ENCODE data around the gene HAPSTR1.
"Not testable (repeated sequence)": the region's sequence is repeated elsewhere in the genome, so short reads cannot be mapped to it uniquely, and the experiment has no call there.

Gene HAPSTR1, protein sequence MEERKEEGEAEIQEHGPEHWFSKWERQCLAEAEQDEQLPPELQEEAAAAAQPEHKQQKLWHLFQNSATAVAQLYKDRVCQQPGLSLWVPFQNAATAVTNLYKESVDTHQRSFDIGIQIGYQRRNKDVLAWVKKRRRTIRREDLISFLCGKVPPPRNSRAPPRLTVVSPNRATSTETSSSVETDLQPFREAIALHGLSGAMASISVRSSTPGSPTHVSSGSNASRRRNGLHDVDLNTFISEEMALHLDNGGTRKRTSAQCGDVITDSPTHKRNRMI

DNA sequence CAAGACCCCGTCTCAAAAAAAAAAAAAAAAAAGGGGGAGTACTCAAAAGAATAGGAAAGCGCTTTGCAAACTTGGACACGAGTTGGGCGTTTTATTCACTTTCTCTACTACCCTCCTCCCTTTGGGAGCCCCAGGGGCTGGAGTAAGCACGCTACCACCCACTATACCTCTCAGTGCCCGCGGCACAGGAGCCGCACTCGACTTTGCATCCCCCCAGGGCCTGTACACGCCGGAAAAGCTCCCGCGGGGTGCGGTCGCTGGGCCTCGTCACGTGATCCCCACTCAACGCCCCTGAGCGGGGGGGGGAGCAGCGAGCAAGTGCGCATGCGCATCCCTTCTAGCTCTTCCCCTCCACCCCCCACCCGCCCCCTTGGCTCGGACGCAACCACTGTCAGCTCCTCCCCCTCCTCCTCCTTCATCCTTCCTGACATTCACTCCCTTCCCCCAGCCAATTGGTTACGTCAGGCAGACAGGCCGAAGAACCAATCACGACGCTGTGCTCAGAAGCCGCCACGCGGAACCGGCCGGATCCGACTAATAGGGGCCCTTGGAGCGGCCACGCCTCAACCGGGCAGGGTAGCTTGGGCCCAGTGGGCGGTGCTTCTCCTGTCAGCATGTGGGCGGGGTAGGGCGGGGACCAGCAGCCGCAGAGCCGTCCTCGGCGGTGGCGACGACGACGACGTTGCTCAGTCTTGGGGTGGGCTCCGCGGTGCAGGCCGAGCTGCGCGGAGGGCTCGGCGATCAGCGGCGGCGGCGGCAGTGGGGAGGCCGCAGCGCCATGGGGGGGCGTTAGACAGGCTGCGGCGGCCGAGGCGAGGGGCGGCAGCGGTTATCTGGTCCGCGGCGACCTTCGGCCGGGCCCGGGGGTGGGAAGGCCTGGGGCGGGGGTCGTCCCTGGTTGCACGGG lies at the start of gene HAPSTR1:
Gene HAPSTR1 (plus strand): TSS at position 685 of the 907 bp plus-strand sequence. CDS start 401 bp downstream, outside the sequence.
- peak; percentile 100 for DNase-seq

DNA sequence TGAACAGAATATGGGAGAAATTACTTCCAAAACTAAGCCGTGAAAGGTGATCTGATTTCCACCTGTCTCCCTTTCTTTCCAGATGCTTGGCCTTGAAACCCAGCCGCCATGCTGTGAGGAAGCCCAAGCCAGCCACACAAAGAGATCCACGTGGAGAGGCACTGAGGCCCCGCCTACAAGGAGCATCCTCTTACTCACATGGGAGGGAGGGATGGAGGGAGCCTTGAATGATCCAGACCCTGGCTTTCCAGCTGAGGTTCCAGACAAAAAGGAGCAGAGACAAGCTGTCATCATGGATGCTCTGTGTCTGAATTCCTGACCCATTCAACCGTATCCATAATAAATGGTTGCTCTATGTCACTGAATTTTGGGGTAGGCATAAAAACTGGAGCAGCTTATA lies 48.9 kb upstream of the HAPSTR1 start:
- DNase-seq: no peak

DNA sequence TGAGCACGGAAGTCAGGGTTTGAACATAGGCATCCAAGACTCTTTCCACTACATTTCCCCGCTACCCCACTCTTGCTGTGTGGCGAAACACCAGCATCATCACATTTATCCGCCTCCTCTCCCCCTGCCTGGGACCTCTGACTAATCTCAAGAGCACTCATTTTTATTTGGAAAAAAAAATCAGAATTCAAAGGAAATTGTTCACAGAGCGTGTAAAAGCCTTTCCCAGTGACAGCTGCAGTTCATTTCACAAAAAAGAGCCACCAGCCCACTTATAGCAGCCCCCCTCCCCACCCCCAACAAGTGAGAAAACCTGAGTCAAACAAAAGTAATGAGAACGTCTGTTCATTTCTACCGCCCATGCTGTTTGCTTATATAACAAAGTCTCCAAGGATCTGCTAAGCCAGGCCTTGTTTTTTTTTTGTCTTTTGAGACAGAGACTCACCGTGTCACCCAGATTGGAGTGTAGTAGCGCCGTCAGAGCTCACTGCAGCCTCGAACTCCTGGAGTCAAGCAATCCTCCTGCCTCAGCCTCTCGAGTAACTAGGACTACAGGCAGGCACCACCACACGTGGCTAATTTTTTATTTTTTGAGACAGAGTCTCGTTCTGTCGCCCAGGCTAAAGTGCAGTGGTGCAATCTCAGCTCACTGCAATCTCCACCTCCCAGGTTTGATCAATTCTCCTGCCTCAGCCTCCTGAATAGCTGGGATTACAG lies 48.3 kb upstream of the HAPSTR1 start:
- no peak for DNase-seq

DNA sequence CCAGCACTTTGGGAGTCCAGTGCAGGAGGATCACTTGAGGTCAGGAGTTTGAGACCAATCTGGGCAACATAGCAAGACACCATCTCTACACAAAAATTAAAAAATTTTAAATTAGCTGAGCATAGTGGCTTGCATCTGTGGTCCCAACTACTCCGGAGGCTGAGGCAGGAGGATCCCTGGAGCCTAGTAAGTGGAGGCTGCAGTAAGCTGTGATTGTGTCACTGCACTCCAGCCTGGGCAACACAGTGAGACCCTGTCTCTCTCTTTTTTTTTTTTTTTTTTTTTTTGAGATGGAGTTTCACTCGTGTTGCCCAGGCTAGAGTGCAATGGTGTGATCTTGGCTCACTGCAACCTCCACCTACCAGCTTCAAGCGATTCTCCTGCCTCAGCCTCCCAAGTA lies 45.9 kb upstream of the HAPSTR1 start:
- not testable (repeated sequence) for DNase-seq

DNA sequence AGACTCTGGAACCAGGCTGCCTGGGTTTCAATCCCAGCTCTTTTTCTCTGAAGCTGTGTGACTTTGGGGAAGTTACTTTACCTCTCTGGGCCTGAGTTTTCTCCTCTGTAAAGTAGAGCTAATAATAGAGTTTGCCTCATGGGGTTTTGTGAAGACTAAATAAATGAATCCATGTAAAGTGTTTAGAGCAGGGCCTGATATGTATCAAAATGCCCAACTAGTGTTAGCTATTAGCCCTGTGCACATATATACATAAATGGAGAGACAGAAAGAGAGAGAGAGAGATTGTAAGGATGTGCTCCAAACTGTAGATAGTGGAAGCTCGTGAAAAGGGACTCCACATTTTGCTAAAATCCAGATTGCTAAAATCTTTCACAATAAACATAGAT lies 44.8 kb upstream of the HAPSTR1 start:
- no peak for DNase-seq

DNA sequence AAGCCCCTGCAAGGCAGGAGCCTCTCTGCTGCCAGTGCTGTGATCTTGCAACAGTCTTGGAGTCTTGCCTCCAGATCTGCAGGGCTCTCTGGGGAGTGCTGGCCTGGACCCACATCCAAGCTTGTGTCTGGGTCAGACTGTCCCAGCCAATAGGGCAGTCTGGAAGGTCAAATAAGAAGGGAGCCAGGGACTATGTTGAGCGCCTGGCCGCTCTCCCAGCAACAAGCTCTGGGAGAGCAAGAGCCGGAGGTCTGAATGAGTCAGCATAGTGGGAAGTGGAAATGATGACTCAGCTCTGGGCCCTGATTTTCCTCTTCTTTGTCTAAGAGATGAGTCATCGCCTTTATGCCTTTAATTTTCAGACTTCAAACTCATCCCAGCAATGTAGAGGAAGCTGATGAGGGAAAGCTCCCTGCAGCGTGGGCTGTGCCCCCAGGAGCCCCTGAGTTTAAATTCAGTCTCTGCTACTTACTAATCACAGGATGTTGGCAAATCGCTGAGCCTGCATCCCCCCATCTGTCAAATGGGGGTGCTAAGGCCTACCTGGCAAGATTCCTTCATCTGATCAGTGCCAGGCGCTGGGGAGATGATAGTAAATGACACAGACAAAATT lies 43.6 kb upstream of the HAPSTR1 start:
- peak; percentile 42 for DNase-seq

DNA sequence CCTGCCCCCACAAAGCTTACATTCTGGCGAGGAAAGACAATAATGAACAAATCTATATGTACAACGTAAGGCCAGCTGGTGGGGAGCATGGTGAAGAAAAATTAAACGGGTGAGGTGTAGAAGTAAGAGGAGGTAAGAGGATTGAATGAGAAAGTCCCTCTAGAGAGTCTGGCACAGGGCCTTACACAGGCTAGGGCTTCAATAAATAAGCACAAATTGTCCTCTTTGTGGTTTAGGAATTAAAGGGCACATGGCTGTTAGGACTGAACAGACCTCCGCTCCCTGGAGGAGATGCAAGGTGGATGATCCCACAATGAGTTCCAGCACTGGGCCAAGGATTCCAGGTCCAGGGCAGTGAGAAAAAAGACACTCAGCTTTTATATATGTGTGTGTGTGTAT lies 43.1 kb upstream of the HAPSTR1 start:
- no peak for DNase-seq

DNA sequence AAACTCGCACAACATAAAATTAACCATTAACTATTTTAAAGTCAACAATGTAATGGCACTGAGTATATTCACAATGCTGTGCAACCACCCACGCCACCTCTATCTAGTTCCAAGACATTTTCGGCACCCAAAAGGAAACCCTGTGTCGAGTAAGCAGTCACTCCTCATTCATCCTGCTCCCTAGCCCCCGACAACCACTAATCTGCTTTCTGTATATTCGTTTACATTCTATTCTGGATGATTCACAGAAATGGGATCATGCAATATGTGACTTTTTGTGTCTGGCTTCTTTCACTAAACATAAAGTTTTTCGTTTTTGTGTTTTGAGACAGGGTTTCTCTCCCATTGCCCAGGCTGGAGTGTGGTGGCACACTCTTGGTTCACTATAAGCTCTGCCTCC lies 42.2 kb upstream of the HAPSTR1 start:
- no peak for DNase-seq

DNA sequence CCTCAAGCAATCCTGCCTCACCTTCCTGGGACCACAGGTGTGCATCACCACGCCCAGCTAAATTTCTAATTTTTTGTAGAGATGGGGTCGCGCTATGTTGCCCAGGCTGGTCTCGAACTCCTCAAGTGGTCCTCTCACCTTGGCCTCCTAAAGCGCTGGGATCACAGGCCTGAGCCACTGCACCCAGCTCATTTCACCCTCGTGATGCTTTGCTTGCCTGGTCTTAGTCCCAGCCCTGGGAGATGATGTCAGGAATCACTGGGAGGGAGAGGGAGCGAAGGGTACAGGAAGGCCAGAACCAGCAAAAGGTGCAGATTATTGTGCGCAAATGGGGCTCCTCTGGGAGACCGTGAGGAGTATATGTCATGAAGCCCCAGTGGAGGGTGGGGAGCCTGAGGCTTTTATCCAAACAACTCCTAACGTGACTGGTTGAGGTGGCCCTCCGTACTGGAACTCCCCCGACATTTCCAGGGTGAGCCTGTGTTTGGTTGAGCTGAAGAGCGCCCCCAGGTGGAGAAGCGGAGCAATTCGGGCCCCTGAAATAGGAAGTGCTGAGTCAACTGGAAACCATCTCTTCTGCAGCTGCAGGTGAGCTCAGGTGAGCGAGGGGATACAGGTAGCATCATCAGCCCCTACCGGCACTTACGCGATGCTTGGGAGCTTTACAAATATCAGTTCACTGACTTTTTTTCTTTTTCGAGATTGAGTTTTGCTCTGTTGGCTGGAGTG lies 41.2 kb upstream of the HAPSTR1 start:
- DNase-seq: no peak

DNA sequence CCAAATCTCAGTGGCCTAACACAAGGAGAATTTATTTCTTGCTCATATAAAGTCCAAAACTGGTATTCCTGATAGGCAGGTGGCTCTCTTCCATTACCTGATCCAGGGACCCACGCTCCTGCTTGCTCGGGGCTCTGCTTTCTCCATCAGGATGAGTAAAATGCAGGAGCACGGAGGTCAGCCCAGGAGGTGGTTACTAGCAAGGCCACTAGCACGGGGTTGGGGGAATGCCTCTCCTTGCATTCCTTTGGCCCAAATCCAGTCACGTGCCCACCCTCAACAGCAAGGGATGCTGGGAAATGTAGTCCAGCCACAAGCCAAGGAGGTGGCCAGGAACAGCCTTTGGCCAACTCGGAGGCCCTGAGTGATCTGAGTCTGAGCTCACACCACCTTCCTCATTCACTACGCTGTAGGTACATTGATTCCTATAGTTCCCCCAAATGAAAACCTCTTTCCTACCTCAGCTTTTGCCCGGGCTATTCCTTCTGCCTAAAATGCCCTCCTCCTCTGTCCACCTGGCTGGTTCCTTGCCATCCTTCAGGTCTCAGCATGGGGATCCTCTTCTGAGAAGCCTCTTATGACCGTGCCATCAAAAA lies 38.3 kb upstream of the HAPSTR1 start:
- no peak for DNase-seq

DNA sequence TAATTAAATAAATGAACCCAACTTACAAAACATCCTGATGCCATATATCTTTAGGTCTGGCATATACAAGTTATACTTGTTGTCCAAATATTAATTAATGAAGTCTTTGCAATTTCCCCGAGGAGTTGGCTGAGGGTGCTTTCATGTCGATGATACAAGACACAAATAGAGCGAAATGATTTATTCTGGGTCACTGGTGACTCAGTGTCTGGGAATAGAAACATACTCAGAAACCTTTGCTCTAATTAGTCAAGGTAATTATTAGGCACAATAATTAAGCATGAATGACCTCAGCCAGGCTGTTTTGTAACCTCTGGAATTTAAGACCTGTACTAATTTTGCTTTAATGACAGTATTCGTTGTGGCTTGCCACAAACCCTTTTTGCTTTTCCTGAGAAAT lies 37.0 kb upstream of the HAPSTR1 start:
- DNase-seq: no peak

DNA sequence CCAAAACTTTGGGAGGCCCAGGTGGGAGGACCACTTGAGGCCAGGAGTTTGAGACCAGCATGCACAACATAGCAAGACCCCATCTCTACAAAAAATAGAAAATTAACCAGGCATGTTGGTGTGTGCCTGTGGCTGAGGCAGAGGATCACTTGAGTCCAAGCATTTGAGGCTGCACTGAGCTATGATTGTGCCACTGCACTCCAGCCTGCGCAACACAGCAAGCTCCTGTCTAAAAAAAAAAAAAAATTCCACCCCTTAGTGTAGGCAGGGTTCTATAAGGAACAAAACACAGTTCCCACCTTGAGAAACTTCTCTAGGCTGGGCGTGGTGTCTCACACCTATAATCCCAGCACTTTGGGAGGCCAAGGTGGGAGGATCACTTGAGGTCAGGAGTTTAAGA lies 36.3 kb upstream of the HAPSTR1 start:
- DNase-seq: no peak

DNA sequence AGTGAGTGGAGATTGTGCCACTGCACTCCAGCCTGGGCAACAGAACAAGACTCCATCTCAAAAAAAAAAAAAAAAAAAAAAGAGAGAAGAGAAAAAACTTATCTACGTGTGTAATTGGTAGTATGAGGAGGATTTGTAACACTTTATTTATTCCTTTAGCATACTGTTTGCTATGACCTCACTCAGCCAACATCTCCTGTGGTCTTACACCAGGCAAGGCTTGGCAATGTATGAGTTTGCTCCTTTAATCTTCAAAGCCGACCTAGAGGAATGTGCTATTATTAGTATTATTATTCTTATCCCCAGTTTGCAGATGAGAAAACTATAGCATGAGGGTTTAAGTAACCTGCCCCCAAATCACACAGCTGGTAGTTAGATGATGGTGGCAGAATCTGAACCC lies 35.8 kb upstream of the HAPSTR1 start:
- no peak for DNase-seq

DNA sequence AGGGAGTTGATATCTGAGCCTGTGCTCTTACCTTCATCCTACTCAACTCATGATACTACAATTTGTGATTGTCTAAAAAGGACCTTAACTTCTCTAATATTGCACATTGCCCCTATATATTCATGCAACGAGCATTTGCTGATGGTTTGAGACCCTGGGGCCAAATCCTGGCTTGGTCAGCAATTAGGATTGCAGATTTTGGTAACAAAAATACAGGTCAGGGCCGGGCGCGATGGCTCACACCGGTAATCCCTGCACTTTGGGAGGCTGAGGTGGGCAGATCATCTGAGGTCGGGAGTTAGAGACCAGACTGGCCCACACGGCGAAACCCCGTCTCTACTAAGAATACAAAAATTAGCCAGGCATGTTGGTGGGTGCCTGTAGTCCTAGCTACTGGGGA lies 35.4 kb upstream of the HAPSTR1 start:
- no peak for DNase-seq

DNA sequence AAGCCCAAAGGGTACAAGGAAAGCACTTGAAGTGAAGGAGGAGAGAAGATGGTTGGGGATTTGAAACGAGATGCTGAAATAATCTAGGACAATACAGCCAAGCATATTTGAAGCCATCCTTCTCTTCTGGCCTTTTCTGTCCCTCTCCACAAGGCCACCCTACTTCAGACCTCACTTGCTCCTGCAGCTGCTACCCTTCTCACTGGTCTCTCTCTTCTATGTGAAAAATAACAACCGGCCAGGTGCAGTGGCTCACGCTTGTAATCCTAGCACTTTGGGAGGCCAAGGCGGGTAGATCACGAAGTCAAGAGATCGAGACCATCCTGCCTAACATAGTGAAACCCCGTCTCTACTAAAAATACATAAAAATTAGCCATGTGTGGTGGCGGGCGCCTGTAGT lies 33.2 kb upstream of the HAPSTR1 start:
- no peak for DNase-seq

DNA sequence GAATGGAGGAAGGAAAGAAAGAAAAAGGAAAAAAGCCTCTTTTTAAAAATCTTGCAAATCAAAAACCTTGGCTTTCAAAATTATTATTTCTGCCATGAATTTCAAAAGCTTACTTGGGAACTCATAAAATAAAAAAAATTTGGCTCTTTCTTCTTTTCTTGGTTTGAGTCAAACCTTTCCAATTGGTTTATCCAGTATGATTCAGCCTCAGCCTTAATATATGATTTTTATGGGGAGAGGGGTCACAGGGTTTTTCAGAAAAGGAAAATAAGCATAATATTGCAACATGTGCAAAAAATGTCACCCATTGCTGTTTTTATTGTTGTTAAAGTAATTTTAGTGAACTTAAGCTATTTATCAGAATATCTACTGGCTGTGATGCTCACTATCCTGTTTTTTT lies 31.2 kb upstream of the HAPSTR1 start:
- no peak for DNase-seq

DNA sequence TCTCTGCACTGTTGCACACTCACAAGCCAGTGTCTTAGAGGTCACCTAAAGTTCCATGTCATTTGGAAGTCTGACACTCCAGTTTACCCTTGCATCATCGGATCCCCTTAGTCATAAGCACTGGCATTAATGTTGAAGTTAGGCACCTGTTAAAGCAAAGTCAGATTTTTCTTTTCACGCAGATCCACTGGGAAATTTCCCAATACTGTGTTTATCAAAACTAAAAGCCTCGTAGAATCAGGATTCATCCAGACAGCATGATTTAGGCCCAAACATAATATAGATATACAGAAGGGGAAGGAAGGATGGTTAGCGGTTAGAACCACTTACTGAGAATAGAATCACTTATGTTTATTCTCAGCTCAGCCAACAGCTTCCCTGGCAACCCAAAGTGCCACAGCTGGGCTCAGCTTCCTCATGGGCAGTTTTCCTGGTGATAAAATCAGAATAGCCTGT lies 30.1 kb upstream of the HAPSTR1 start:
- DNase-seq: no peak

DNA sequence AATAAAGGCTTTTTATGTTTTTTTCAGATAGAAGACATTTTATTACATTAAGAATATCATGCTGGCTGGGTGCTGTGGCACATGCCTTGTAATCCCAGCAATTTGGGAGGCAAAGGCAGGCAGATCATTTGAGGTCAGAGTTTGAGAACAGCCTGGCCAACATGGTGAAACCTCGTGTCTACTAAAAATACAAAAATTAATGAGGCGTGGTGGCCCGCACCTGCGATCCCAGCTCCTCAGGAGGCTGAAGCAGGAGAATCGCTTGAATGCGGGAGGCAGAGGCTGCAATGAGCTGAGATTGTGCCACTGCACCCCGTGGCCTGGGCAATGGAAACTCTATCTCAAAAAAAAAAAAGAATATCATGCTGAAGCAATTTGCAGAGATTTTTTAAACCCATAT lies 29.1 kb upstream of the HAPSTR1 start:
- no peak for DNase-seq

DNA sequence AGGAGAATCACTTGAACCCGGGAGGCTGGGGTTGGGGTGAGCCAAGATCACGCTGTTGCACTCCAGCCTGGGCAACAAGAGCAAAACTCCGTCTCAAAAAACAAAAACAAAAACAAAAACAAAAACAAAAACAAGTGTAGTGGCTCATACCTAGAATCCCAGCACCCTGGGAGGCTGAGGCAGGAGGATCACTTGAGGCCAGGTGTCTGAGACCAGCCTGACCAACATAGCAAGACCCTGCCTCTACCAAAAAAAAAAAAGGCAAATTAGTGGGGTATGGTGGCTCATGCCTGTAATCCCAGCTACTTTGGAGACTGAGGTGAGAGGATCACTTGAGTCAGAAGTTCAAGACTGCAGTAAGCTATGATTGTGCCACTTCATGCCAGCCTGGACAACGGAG lies 26.4 kb upstream of the HAPSTR1 start:
- DNase-seq: no peak

DNA sequence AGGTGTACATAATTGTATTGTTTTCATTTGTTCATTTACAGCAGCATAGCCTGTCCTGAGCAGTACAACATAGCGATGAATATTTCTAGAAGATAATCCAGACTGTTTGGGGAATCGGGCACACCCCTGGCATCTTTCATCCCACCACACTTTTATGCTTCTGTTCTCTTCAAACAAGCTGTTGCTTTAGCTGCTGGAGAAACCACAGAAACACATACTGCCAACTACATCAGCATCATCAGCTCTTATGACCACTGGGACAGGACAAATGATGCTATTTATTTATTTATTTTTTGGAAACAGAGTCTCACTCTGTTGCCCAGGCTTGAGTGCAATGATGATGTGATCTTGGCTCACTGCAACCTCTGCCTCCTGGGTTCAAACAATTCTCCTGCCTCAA lies 22.6 kb upstream of the HAPSTR1 start:
- DNase-seq: no peak

DNA sequence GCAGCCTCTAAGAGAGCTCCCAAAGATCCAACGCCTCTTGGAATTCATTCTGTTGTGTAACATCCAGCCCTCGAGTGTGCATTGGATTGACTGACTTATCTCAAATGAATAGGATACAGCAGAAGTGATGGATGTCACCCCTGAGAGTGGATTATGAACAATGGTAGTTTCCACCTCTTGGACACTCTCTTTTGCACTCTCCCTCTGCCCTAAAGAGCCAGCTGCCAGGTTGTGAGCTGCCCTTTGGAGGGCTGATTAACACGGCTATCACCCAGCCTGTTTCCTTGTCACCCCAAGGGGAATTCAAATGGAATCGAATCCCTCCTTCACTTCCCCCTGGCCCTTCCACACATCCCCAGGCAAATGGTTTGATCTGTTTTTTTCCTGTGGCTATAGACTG lies 21.2 kb upstream of the HAPSTR1 start:
- DNase-seq: no peak

DNA sequence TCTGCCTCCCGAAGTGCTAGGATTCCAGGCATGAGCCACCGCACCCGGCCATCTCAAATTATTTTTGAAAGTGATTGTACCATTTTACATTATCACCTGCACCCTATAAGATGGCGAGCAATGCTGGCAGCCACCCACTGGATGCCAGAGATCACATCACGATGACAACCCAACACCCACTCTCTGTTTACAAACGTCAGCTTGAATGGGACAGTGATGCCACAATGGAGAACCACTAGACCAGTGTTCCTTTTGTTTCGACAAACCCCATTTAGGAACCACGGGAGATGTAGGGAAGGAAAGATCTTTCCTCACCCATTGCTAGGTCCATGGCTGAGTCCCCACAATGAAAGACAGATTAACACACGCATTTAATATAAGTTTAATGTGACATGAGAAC lies 20.1 kb upstream of the HAPSTR1 start:
- no peak for DNase-seq
